ENCODE data around the gene TNFAIP2.

GRCh38 chr14:103158688-103159087 lies 35.4 kb downstream of the TNFAIP2 start:
- TF ChIP-seq CTCF (conservative IDR thresholded peaks at IDR 0.05): no peak
- TF ChIP-seq EZH2 (IDR thresholded peaks at IDR 0.05; ENCODE audit: low read depth): no peak

Data from PC-9 (cell line).